GM23338 (cell line): ENCODE measurements around the gene PANK4. TPM values are rescaled to one million over a fixed set of nuclear protein-coding genes. Genes with fewer than 3 reads are reported as not detected.

Experiments
- ATAC-seq: fragments of 200-7000 bp; cut with Tn5 transposase; 3 replicates; pipeline ENCODE4 v1.9.1; 2020
- DNase-seq: peaks from one replicate; pipeline ENCODE4 v3.0.0-alpha.2; 2015; ENCODE audit warnings: low spot score
- H2AFZ ChIP-seq: fragments of 200-600 bp; sonication (generic); 2 replicates; pipeline ENCODE4 v1.8.0; 2016; ENCODE audit warnings: antibody characterized with exemption, mild to moderate bottlenecking, moderate library complexity
- H3F3A ChIP-seq: fragments of 200-600 bp; sonication (generic); replicated peaks from 2 replicates; pipeline ENCODE4 v1.8.0; 2017; ENCODE audit warnings: antibody characterized with exemption, mixed run types, low read depth
- H3K27ac ChIP-seq: fragments of 200-600 bp; sonication (generic); 2 replicates; pipeline ENCODE4 v1.6.1; 2016; ENCODE audit warnings: low read depth
- H3K27me3 ChIP-seq: fragments of 200-600 bp; sonication (generic); 2 replicates; pipeline ENCODE4 v1.8.0; 2016; ENCODE audit warnings: mild to moderate bottlenecking, mixed run types, moderate library complexity; ENCODE audit not compliant: insufficient read depth
- H3K36me3 ChIP-seq: fragments of 200-600 bp; sonication (generic); 2 replicates; pipeline ENCODE4 v1.8.0; 2016; ENCODE audit warnings: mild to moderate bottlenecking; ENCODE audit not compliant: insufficient read depth
- H3K4me1 ChIP-seq: fragments of 200-600 bp; sonication (generic); 2 replicates; pipeline ENCODE4 v1.8.0; 2016; ENCODE audit warnings: mild to moderate bottlenecking, moderate library complexity; ENCODE audit not compliant: insufficient read depth
- H3K4me2 ChIP-seq: fragments of 200-600 bp; sonication (generic); 2 replicates; pipeline ENCODE4 v1.7.1; 2017; ENCODE audit warnings: mixed run types
- H3K4me3 ChIP-seq: fragments of 200-600 bp; sonication (generic); 2 replicates; pipeline ENCODE4 v1.6.1; 2016; ENCODE audit warnings: mixed run types
- H3K79me2 ChIP-seq: fragments of 200-600 bp; sonication (generic); replicated peaks from 2 replicates; pipeline ENCODE4 v1.8.0; 2017; ENCODE audit warnings: mild to moderate bottlenecking; ENCODE audit not compliant: insufficient read depth
- H3K9me2 ChIP-seq: fragments of 200-600 bp; sonication (generic); 2 replicates; pipeline ENCODE4 v1.8.0; 2017; ENCODE audit not compliant: insufficient read depth
- H4K20me1 ChIP-seq: fragments of 200-600 bp; sonication (generic); replicated peaks from 2 replicates; pipeline ENCODE4 v1.8.0; 2017; ENCODE audit warnings: mild to moderate bottlenecking; ENCODE audit not compliant: insufficient read depth
- H3K27ac Mint-ChIP-seq: 2 replicates; pipeline ENCODE4 v1.8.0; 2020; ENCODE audit warnings: inconsistent platforms, mild to moderate bottlenecking, moderate library complexity, mixed read lengths
- H3K27me3 Mint-ChIP-seq: 3 replicates; pipeline ENCODE4 v1.8.0; 2022; ENCODE audit warnings: low read depth, mild to moderate bottlenecking, moderate library complexity, mixed read lengths, inconsistent platforms; ENCODE audit not compliant: insufficient read depth, poor library complexity
- H3K36me3 Mint-ChIP-seq: 3 replicates; pipeline ENCODE4 v1.8.0; 2021; ENCODE audit warnings: low read depth, mild to moderate bottlenecking, inconsistent platforms, moderate library complexity, mixed read lengths
- H3K4me1 Mint-ChIP-seq: 3 replicates; pipeline ENCODE4 v1.8.0; 2020; ENCODE audit warnings: mild to moderate bottlenecking, inconsistent platforms, mixed read lengths
- H3K4me3 Mint-ChIP-seq: 3 replicates; pipeline ENCODE4 v1.8.0; 2021; ENCODE audit warnings: moderate library complexity, mild to moderate bottlenecking, inconsistent platforms, mixed read lengths
- H3K9me3 Mint-ChIP-seq: 3 replicates; pipeline ENCODE4 v1.8.0; 2020; ENCODE audit warnings: moderate library complexity, mild to moderate bottlenecking, inconsistent platforms, mixed read lengths
- EZH2 ChIP-seq: fragments of 200-600 bp; sonication (generic); IDR thresholded peaks from one replicate; pipeline ENCODE4 v1.8.0; 2017; ENCODE audit warnings: antibody characterized with exemption, mild to moderate bottlenecking, low read depth; ENCODE audit not compliant: unreplicated experiment
- EZH2phosphoT487 ChIP-seq: fragments of 200-600 bp; sonication (generic); IDR thresholded peaks from one replicate; pipeline ENCODE4 v1.8.1; 2018; ENCODE audit warnings: antibody characterized with exemption; ENCODE audit not compliant: unreplicated experiment
- JUNB ChIP-seq: IDR thresholded peaks from one replicate; pipeline ENCODE4 v1.6.1; 2016; ENCODE audit warnings: antibody characterized with exemption; ENCODE audit not compliant: unreplicated experiment
- STAT1 ChIP-seq: IDR thresholded peaks from one replicate; pipeline ENCODE4 v1.6.1; 2016; ENCODE audit warnings: antibody characterized with exemption; ENCODE audit not compliant: unreplicated experiment
- ZNF331 ChIP-seq: fragments of 250-450 bp; sonication (Bioruptor Pico); IDR thresholded peaks from 2 replicates; pipeline ENCODE4 v1.5.0; 2020; ENCODE audit warnings: low read depth, mild to moderate bottlenecking, moderate library complexity
- polyA plus RNA-seq: library from polyadenylated mRNA; unstranded; fragments of >200 nt; fragmentation: Nextera tagmentation; extraction: Ambion mirVana; gene quantifications from 2 replicates; pipeline ENCODE4 v1.2.1, GENCODE V29; 2016
- total RNA-seq: library from RNA; depleted of rRNA; stranded (reverse); fragments of >200 nt; shearing (Covaris generic); gene quantifications from 2 replicates; pipeline ENCODE4 v1.2.3, GENCODE V29; 2014
- TF ChIP-seq, protein P1 (sequence below): fragments of 250-450 bp; sonication (Bioruptor Pico); IDR thresholded peaks from 2 replicates; pipeline ENCODE4 v1.5.0; 2020; ENCODE audit warnings: mild to moderate bottlenecking, moderate library complexity
- TF ChIP-seq, protein P2 (sequence below): IDR thresholded peaks from 2 replicates; pipeline ENCODE4 v1.6.1; 2016; ENCODE audit warnings: antibody characterized with exemption

Gene PANK4
- total and polyA plus RNA-seq, 2 experiments from 2014 or later = 25.8 to 43.7 TPM

DNA sequence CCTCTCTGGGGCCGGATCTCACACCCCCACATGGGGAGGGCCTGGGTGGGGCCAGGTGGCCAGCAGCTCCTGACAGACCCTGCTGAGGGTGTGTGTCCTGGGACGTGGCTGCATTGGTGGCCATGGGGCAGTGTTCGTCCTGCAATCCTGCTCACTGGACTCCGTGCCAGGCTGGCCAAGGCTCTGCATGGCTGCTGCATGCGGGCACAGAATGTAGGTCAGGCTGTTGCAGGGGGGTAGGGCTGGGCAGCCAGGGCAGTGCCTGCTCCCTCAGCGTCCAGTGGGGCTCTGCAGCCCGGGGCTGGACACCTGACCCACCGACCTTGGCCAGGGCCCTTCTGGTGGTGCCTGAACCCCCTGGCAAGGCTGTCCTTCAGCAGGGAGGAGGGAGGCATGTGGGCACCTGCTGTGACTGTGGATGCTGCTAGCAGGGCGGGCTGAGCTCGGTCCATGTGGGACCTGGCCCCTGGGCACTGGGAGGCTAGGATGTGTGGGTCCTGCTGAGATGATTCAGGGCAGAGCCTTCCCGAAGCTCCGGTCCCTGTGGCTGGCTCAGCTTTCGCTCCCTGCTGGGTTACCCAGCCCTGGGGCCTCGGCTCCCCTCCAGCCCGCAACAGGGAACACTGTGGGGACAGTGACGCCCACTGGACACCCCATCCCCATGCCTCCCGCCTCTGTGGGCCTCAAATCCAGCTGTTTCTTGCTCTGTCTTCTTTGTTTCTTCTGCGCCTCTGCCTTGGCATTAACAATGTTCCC, 65.2 kb downstream of the PANK4 start:
- H3K27me3 Mint-ChIP-seq = no peaks in the 10 kb centered on the region
- no peaks in the 10 kb centered on the region for H3K4me1 Mint-ChIP-seq
- H3K27ac Mint-ChIP-seq = no peak overlapping the region
- no peaks in the 10 kb centered on the region for H3K9me3 Mint-ChIP-seq
- no peak overlapping the region for H3K4me3 Mint-ChIP-seq
- Histone ChIP-seq H3K4me2 (no peak overlapping the region), H3K27ac (no peak overlapping the region), H2AFZ (no peak overlapping the region), H3K9me2 (no peaks in the 10 kb centered on the region), H3K4me1 (no peaks in the 10 kb centered on the region), H3K27me3 (no peaks in the 10 kb centered on the region), H3K4me3 (no peak overlapping the region), H3F3A (no peaks in the 10 kb centered on the region), H4K20me1 (no peaks in the 10 kb centered on the region), H3K79me2 (no peaks in the 10 kb centered on the region), H3K36me3 (no peaks in the 10 kb centered on the region)
- TF ChIP-seq EZH2 (no peak), STAT1 (no peak), EZH2phosphoT487 (no peak), ZNF331 (CRISPR knock-in tag) (no peak), JUNB (no peak)
- TF ChIP-seq, protein P1, sequence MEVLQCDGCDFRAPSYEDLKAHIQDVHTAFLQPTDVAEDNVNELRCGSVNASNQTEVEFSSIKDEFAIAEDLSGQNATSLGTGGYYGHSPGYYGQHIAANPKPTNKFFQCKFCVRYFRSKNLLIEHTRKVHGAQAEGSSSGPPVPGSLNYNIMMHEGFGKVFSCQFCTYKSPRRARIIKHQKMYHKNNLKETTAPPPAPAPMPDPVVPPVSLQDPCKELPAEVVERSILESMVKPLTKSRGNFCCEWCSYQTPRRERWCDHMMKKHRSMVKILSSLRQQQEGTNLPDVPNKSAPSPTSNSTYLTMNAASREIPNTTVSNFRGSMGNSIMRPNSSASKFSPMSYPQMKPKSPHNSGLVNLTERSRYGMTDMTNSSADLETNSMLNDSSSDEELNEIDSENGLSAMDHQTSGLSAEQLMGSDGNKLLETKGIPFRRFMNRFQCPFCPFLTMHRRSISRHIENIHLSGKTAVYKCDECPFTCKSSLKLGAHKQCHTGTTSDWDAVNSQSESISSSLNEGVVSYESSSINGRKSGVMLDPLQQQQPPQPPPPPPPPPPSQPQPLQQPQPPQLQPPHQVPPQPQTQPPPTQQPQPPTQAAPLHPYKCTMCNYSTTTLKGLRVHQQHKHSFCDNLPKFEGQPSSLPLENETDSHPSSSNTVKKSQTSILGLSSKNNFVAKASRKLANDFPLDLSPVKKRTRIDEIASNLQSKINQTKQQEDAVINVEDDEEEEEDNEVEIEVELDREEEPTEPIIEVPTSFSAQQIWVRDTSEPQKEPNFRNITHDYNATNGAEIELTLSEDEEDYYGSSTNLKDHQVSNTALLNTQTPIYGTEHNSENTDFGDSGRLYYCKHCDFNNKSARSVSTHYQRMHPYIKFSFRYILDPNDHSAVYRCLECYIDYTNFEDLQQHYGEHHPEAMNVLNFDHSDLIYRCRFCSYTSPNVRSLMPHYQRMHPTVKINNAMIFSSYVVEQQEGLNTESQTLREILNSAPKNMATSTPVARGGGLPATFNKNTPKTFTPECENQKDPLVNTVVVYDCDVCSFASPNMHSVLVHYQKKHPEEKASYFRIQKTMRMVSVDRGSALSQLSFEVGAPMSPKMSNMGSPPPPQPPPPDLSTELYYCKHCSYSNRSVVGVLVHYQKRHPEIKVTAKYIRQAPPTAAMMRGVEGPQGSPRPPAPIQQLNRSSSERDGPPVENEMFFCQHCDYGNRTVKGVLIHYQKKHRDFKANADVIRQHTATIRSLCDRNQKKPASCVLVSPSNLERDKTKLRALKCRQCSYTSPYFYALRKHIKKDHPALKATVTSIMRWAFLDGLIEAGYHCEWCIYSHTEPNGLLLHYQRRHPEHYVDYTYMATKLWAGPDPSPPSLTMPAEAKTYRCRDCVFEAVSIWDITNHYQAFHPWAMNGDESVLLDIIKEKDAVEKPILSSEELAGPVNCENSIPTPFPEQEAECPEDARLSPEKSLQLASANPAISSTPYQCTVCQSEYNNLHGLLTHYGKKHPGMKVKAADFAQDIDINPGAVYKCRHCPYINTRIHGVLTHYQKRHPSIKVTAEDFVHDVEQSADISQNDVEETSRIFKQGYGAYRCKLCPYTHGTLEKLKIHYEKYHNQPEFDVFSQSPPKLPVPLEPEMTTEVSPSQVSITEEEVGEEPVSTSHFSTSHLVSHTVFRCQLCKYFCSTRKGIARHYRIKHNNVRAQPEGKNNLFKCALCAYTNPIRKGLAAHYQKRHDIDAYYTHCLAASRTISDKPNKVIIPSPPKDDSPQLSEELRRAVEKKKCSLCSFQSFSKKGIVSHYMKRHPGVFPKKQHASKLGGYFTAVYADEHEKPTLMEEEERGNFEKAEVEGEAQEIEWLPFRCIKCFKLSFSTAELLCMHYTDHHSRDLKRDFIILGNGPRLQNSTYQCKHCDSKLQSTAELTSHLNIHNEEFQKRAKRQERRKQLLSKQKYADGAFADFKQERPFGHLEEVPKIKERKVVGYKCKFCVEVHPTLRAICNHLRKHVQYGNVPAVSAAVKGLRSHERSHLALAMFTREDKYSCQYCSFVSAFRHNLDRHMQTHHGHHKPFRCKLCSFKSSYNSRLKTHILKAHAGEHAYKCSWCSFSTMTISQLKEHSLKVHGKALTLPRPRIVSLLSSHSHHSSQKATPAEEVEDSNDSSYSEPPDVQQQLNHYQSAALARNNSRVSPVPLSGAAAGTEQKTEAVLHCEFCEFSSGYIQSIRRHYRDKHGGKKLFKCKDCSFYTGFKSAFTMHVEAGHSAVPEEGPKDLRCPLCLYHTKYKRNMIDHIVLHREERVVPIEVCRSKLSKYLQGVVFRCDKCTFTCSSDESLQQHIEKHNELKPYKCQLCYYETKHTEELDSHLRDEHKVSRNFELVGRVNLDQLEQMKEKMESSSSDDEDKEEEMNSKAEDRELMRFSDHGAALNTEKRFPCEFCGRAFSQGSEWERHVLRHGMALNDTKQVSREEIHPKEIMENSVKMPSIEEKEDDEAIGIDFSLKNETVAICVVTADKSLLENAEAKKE (CRISPR knock-in tag) = no peak
- TF ChIP-seq, protein P2, sequence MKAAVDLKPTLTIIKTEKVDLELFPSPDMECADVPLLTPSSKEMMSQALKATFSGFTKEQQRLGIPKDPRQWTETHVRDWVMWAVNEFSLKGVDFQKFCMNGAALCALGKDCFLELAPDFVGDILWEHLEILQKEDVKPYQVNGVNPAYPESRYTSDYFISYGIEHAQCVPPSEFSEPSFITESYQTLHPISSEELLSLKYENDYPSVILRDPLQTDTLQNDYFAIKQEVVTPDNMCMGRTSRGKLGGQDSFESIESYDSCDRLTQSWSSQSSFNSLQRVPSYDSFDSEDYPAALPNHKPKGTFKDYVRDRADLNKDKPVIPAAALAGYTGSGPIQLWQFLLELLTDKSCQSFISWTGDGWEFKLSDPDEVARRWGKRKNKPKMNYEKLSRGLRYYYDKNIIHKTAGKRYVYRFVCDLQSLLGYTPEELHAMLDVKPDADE = no peak
- DNase-seq (no peak), ATAC-seq (no peak)
- no peaks in the 10 kb centered on the region for H3K36me3 Mint-ChIP-seq
